ENCODE measurements around the gene HOXA3.

The HOXA3 gene

DNA sequence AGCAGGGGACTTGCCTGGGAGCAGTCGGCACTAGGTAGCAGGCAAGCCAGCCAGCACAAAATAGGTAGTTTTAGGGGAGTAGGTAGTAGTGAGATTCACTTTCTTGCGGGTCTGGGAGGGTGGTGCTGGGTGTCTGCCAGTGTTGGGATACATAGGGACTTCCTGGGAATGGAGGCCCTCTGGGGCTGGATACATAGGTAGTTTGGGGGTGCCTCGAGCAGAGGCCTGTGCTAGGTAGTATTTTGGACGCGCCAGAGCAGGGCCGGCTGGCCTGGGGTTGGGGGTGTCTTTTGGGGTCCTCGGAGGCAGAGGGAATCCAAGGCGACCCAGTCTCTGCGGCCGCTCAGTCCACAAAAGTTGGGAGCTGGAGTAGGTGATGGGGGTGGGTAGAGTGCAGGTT, 2.0 kb upstream of the HOXA3 start:
- DNase-seq = no peak

DNA sequence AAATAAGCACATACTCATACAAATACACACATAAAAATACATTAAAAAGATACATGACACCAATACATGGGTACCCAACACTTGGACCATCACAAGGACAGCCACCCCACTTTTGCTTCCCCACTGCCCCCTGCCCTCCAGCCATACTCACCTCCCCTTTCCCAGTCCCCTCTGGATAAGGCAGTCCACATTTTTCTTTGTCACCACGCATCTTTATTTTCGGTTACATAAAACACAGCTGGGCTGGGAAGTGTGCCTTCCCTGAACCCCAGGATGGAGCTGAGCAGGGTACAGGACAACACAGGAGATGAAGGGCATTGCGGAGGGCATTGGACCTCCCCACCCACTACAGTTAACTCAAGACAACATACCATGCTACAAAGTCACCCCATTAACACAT, 1.1 kb upstream of the HOXA3 start:
- no peak for DNase-seq

DNA sequence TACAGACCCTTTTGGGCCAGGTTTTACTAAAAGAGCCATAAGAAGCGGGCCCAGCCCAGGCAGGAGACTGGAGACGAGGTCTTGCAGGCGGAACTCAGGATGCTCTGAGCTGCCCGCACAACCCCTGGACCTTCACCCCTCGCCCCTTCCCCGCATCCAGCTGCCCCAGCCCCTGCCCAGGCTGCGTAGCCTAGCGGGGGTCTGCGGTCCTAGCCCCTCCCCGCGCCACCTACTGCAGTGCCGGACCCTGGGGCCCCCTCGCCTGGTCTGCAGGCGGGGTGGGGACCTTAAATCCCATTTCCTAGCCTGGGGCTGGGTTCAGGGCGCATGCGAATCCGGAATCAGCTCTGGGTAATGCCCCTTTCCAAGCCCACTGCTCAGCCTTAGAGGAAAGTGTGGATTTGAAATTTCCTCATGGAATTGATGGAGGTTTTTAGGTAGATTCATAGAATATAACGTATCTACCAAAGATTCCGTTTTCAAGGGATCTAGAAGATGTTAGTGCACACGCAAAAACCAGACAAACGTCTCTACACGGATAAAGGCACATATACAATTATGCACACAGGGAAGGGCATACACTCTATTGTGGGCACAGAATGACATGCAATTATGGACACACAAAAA, 546 bp upstream of the HOXA3 start:
- DNase-seq = no peak

- no peak for DNase-seq
Measured at GRCh38 chr7:27151341-27151930, 947 bp downstream of the HOXA3 start.

- peak; percentile 72 to 81 for DNase-seq
Measured at GRCh38 chr7:27150568-27151340, 1.6 kb downstream of the HOXA3 start.

GRCh38 chr7:27149842-27150567, 2.4 kb downstream of the HOXA3 start:
- peak; percentile 19 to 67 for DNase-seq

DNA sequence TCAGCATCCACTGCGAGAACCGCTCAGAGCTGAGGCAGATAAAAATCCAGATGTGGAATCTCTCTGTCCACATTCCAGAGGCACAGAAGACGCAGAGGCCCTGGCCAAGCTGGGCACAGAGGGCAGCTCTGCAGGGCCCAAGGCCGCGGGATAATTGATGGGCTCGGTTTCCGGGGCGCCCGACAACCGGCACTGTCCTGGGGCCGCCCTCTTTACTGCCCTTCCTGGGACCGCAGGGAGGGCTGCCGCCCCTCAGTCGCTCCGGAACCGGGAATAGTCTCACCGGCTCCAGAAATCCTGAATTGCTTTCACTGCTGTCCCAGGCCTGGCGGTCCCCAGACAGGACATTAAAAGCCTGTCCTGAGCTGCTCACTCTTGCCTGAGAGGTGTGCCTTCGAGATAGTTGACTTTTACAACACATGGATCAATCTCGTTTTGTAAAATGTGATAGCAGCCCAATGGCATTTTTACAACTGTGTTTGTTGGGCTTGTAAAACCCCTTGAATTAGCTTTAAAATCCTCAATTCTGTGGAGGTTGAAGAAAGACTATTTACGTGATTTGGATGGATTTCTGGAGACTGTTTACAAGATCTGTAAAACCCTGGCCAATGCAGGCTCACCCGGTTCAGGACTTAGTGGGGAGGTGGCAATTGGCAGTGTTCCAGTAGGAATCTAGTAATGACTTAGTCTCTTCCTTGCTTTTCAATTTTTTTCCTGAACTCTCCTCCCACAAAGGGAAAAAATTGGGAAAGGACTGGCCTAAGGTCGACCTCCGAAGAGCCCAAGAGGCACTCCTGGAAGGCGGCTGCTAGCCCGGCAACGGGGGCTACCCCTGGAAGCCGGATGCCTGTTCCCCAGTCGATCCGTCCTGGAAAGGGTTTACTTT, 3.4 kb downstream of the HOXA3 start:
- peak in 1 of 2 experiments; percentile 25 for DNase-seq

- DNase-seq = no peak
Measured at GRCh38 chr7:27148031-27148755, 4.2 kb downstream of the HOXA3 start.

DNA sequence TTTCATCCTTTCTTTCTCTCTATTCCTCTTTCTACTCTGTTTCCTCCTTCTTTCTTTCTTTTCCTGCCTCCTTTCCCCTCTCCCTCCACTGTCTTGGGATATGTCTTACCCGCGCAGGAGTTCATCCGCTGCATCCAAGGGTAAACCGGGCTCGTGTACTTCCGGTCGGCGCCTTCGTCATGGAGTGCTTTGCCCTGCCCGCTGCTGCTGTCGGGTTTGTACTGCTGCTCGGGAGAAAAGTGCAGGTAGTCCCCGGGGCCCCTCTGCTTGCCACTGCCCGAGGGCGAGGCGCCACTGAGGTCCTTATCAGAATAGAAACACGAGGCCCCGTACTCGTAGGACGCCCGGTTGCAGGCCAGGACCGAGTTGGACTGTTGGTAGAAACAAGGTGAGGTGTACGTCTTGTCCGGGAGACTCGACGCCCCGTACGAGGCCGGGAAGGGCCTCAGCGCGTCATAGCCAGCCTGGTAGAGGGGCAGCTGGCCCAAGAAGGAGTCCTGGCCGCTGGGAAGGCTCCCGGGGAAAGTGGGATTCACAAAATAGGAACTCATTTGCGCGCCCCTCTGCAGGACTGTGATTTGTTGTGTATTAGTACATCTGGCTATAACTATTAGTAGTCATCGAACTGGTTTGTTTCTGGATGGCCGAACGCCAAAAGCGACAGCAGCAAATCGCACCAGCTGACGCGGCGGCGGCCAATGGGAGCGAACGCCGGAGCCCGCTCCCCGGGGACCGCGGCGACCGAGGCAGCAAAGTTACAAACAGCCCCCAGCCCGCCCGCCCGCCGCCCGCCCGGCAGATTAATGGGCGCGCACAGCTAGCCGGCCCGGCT, 5.0 kb downstream of the HOXA3 start, which contains the start of gene HOXA6:
Gene HOXA6, minus strand, starts transcription at position 576 of the 832 bp plus-strand sequence. Its CDS starts 25 bp downstream, at position 551.
- DNase-seq = no peak

GRCh38 chr7:27146491-27147198, 5.7 kb downstream of the HOXA3 start:
- no peak for DNase-seq

DNA sequence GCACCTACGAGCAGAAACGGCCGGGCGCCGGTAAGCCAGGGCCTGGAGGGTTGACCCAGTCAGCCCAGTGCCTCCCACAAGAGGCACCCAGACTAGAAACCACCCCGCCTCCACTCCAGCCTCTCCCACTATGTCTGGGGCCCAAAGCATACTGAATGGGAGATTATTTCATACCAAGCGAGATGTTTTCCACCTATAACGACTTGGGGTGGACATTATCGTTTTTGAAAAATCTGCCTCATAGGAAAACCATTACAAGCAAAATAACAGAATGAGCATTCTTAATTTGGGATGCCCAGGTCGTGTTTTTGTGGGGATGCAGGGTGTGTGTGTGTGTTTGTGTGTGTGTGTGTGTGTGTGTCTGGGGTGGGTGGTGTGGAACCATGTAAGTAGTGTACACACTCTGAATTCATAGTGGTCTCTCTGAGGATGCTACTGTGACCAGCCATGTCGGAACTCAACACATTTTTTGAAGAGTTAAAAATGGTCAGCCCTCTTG, 6.4 kb downstream of the HOXA3 start:
- DNase-seq = no peak

- DNase-seq = no peak
Measured at GRCh38 chr7:27145165-27145913, 7.0 kb downstream of the HOXA3 start.

GRCh38 chr7:27144781-27145164, 7.6 kb downstream of the HOXA3 start:
- no peak for DNase-seq

- no peak for DNase-seq
Measured at GRCh38 chr7:27143950-27144780, 8.2 kb downstream of the HOXA3 start.

DNA sequence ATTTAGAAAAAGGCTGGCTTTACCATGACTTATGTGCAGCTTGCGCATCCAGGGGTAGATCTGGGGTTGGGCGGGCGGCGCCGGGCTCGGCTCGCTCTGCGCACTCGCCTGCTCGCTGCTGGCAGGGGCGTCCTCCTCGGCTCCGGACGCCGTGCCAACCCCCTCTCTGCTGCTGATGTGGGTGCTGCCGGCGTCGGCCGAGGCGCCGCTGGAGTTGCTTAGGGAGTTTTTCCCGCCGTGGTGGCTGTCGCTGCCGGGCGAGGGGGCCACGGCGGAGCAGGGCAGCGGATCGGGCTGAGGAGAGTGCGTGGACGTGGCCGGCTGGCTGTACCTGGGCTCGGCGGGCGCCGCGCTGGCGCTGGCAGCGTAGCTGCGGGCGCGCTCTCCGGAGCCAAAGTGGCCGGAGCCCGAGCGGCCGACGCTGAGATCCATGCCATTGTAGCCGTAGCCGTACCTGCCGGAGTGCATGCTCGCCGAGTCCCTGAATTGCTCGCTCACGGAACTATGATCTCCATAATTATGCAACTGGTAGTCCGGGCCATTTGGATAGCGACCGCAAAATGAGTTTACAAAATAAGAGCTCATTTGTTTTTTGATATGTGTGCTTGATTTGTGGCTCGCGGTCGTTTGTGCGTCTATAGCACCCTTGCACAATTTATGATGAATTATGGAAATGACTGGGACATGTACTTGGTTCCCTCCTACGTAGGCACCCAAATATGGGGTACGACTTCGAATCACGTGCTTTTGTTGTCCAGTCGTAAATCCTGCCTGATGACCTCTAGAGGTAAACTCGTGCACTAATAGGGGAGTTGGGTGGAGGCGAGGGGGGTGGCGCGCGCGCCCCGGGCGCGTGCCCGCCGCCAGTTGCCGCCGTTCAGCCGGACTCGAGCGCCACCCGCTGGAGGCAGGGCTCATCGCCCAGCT, 9.1 kb downstream of the HOXA3 start, which contains the start of gene HOXA5:
Gene HOXA5, minus strand, starts transcription at position 659 of the 927 bp plus-strand sequence. Its CDS starts 74 bp downstream, at position 585.
- DNase-seq = no peak

DNA sequence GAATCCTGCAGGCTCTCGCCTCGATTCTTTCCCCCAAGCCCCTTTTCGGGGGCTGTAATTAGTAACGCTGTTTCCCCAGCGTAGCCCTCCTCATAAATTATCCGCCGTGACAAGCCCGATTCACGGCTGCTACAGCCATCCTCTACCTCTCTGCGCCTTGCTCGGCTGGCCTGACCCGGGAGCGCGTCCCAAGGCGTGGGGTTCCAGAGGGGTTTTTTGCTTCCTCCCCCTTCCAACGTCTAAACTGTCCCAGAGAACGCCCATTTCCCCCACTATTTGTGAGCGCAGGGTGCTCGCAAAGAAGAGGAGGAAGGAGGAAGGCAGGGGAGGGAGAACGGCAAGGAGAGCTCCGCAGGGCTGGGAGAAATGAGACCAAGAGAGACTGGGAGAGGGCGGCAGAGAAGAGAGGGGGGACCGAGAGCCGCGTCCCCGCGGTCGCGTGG, 9.8 kb downstream of the HOXA3 start:
- DNase-seq = no peak

Data from NCI-H2081 (cell line).